ENCODE results near the gene LRRC75B. TPM values are rescaled to one million over a fixed set of nuclear protein-coding genes. Genes with fewer than 3 reads are reported as not detected.

Gene LRRC75B
- 12.5 TPM for total RNA-seq

GRCh38 chr22:24592851-24593558 is at the start of gene LRRC75B:
TSS of gene LRRC75B (minus strand) at chr22:24593073. CDS start at chr22:24593039, 34 bp downstream.

DNA sequence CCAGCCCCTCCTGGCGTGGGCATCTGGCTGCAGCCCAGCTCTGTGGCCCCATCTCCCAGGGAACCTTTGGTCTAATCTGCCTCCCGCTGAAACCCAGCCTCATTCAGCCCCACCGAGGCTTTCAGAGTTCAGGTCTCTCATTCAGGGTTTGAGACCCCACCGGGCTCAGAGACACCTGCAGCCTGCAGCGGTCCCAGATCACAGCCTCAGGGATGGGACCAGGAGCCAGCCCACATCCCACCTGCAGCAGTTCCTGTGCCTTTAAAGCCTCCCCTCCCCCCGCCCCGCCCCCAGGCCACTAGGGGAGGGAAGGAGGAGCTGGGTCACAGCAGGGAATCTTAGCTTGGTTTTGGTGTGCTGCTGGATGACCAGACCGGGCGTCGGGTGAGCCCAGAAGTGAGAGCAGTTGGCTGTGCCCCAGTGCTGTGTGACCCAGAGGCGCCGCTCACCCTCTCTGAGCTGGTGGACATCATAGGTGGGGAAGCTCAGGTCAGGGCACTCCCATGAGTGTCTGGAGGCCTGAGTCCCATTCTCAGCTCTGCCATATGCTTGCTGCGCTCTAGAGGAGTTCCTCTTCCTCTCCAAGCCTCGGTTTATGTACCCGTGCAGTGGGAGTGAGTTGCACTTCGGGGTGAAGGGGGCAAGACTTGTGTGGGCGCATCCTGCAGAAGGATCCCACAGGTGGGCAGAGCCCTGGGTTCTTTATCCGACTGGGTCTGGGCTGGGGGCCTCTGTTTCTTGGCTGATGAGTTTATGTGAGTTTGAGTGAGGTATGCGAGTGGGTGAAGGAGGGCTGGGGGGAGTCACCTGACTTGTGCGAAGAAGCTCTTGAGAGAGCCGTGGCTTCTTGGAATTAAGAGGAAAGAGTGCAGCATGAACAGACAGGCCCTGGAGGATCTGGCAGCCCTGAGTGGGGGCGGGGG is 10.2 kb upstream of the LRRC75B start, which contains the start of gene GGT1:
Gene GGT1, plus strand, starts transcription at position 347 of the 923 bp plus-strand sequence. CDS start 7,889 bp downstream, outside the sequence.

GRCh38 chr22:24555165-24556039 is 37.5 kb downstream of the LRRC75B start, which contains the start of gene SNRPD3:
TSS of gene SNRPD3 (plus strand) at chr22:24555999. CDS start at chr22:24557675, 1,676 bp downstream.

DNA sequence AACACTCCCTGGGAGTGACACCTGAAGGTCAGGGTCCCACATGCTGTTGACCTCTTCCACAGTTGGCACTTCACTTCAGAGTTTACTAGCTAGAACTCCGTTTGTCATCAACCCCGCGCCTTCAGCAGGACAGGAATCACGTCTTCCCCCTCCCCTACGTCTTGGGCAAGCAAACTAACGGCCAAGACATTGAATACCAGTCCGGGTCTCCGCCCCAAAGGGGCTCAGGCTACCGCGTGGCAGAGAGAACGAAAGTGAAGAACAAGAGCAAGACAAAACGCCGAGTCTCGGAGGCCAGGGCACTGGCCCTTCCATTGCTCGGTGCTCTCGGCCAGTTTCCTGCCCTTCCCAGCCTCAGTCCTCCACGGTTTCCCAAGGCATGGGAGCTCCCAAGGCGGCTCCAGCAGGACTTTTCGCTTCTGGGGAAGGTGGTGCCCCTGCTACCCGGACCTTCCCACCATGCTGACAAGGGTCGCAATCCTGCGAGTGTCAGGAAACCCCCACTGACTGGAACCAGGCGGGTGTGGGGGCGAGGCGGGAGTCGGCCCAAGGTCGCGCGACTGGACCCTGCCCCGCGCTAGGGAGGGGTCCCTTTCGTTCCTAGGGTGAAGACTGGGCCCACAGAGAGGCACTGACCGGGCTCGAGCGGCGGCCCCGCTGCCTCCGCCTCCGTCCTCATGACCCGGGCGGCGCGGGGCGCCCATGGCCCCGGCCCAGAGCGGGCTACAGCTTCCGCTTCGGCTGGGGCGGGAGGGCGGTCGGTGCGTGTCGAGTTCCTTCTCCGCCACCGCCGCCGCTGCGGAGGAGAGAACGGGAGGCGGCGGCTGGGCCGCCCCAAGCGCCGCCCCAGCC is 38.3 kb downstream of the LRRC75B start, which contains the start of gene GUCD1:
Gene GUCD1, minus strand, starts transcription at position 826 of the 852 bp plus-strand sequence. Its CDS starts 147 bp downstream, at position 679.

Other genes starting within 250 kb of the LRRC75B start
- gene ADORA2A, start 165.5 kb downstream of the LRRC75B start, total RNA-seq: 11.0 TPM
- gene UPB1, start 97.7 kb downstream of the LRRC75B start, total RNA-seq: 0.94 TPM
- 41.3 TPM for gene GUCD1, start 37.9 kb downstream of the LRRC75B start, total RNA-seq
- gene SNRPD3, start 37.1 kb downstream of the LRRC75B start, total RNA-seq: 138 TPM
- 5.6 TPM for gene GGT1, start 10.1 kb upstream of the LRRC75B start, total RNA-seq
- not detected for gene PIWIL3, start 181.6 kb upstream of the LRRC75B start, total RNA-seq
- gene SGSM1, start 213.1 kb upstream of the LRRC75B start, total RNA-seq: 18.2 TPM